Psoas muscle (tissue), 8 donors: ENCODE results near the gene DIP2B. TPM values are rescaled to one million over a fixed set of nuclear protein-coding genes. Genes with fewer than 3 reads are reported as not detected.

Experiments
- ATAC-seq, 4 donors: fragments of 200-7000 bp; cut with Tn5 transposase; one replicate each; pipeline ENCODE4 v1.9.1; 2020; ENCODE audit warnings: moderate library complexity in 3 of 4, mild to moderate bottlenecking in 2 of 4
- DNase-seq, 2 donors: peaks; one replicate each; pipeline ENCODE4 v3.0.0-alpha.2; 2020
- H3K27ac ChIP-seq: fragments of 200-600 bp; one replicate; pipeline ENCODE4 v1.8.0; 2022
- H3K27me3 ChIP-seq, 3 donors: fragments of 200-600 bp in 1 of 3; one replicate each; pipeline versions ENCODE4 v1.6.1 to v1.8.0; 2013 to 2022; ENCODE audit warnings: low read length in 2 of 3, mild to moderate bottlenecking in 2 of 3, moderate library complexity in 1 of 3; ENCODE audit not compliant: insufficient read depth in 3 of 3
- H3K36me3 ChIP-seq, 2 donors: fragments of 200-600 bp in 1 of 2; one replicate each; pipeline versions ENCODE4 v1.6.1 to v1.8.0; 2013 to 2022; ENCODE audit warnings: low read depth in 1 of 2, mild to moderate bottlenecking in 1 of 2, moderate library complexity in 1 of 2; ENCODE audit not compliant: insufficient read depth in 1 of 2
- H3K4me1 ChIP-seq: fragments of 200-600 bp; one replicate; pipeline ENCODE4 v1.8.0; 2022
- H3K4me3 ChIP-seq: fragments of 200-600 bp; one replicate; pipeline ENCODE4 v1.8.0; 2022; ENCODE audit warnings: mild to moderate bottlenecking
- H3K9me3 ChIP-seq: fragments of 200-600 bp; one replicate; pipeline ENCODE4 v1.8.0; 2022
- WGBS, 3 donors: extraction: QIAGEN DNeasy Blood & Tissue Kit; methylation state at CpG; one replicate each; pipeline versions ENCODE4 v1.1.6 to v1.1.7; 2013; 5-methylcytosine and 5-hydroxymethylcytosine counted together
- intact Hi-C, 2 donors: fragments of 100-400 bp; cut with DNase I; formaldehyde crosslinking; loops; one replicate each; pipeline versions ENCODE4 v1.11.0 to v1.14.2; 2022
- polyA plus RNA-seq, 3 donors: library from polyadenylated mRNA; stranded (reverse); fragments of 200-250 nt; gene quantifications; one replicate each; pipeline ENCODE4 v1.2.3, GENCODE V29; 2013
- total RNA-seq, 4 donors: library from RNA; stranded (reverse); fragmentation: NEBNext Ultra II Directional in 2 of 4; extraction: Animal tissue kit (Norgen Biotek cat#: 25700) in 2 of 4; gene quantifications; one replicate each; pipeline versions ENCODE4 v1.2.1 to v1.2.4, GENCODE V29; 2021 to 2023
- TF ChIP-seq, protein P1 (sequence below): fragments of 200-600 bp; IDR thresholded peaks from one replicate; pipeline ENCODE4 v1.8.0; 2022; ENCODE audit warnings: antibody characterized with exemption
- donor health status: healthy with polysubstance abuse.
- donor health status: DM: no; HTN: no; CAD: no; lungs with moderate emphysema.
- donor health status: Bipolar disorder and iron deficiency.
- donor health status: healthy.
- donor health status: DM: yes; HTN: yes; CAD: no.
- donor health status: DM: no; HTN: no; CAD: no.
- donor health status: DM: no; HTN: no; CAD: no.
- donor health status: DM: yes; HTN: yes; CAD: no.

The DIP2B gene
- total and polyA plus RNA-seq, 7 donors: 2.2 to 10.7 (median 8.6) TPM

DNA sequence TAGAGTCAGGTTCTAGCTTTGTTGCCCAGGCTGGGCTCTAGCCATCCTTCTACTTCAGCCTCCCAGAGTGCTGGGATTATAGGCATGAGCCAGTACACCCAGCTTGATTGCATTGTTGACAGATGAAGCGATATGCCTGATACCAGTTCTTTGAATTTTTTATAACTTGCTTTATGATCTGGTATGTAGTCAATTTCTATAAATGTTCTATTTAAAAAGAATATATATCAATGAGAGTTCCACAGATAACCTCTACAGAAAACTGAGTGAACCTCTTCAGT, 99.8 kb downstream of the DIP2B start:
- H3K27ac ChIP-seq: no peak overlapping the region
- 100% methylated on average over 1 of the region's 1 CpG for WGBS, 3 donors
- ATAC-seq (no peak), DNase-seq (no peak)
- no peaks in the 10 kb centered on the region for H3K36me3 ChIP-seq
- TF ChIP-seq, protein P1, sequence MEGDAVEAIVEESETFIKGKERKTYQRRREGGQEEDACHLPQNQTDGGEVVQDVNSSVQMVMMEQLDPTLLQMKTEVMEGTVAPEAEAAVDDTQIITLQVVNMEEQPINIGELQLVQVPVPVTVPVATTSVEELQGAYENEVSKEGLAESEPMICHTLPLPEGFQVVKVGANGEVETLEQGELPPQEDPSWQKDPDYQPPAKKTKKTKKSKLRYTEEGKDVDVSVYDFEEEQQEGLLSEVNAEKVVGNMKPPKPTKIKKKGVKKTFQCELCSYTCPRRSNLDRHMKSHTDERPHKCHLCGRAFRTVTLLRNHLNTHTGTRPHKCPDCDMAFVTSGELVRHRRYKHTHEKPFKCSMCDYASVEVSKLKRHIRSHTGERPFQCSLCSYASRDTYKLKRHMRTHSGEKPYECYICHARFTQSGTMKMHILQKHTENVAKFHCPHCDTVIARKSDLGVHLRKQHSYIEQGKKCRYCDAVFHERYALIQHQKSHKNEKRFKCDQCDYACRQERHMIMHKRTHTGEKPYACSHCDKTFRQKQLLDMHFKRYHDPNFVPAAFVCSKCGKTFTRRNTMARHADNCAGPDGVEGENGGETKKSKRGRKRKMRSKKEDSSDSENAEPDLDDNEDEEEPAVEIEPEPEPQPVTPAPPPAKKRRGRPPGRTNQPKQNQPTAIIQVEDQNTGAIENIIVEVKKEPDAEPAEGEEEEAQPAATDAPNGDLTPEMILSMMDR: no peak
- H3K4me1 ChIP-seq: peaks cover 19% of the 10 kb centered on the region
- intact Hi-C loops: no loop called here
- H3K27me3 ChIP-seq: no peaks in the 10 kb centered on the region
- H3K4me3 ChIP-seq: no peak overlapping the region
- H3K9me3 ChIP-seq: no peaks in the 10 kb centered on the region

DNA sequence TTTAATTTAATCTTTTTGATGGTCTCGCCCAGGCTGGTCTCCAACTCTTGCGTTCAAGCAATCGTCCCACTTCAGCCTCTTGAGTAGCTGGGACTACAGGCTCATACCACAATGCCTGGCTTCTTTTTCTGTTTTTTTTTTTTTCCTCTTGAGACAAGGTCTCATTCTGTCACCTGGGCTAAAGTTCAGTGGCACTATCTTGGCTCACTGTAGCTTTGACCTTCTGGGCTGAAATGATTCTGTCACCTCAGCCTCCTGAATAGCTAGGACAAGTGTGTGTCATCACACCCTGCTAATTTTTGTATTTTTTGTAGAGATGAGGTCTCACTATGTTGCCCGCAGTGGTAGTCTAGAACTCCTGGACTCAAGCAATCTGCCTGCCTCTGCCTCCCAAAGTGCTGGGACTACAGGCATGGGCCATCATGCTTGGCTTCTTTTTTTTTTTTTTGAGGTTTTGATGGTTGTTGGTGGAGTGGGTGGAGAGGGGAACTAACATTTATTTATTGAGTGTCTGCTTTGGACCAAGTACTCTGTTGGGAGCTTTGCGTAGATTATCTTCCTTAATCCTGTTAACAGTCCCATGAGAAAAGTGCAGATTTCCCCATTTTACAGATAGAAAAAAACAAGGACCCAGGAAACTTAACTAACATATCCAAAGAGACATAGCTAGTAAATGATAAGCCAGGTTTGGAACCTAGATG, 102.0 kb downstream of the DIP2B start:
- Histone ChIP-seq H3K4me1 (peaks cover 13% of the 10 kb centered on the region), H3K4me3 (no peak overlapping the region), H3K27ac (no peak overlapping the region), H3K9me3 (no peaks in the 10 kb centered on the region), H3K36me3 (no peaks in the 10 kb centered on the region), H3K27me3 (no peaks in the 10 kb centered on the region)
- intact Hi-C loops: no loop called here
- no peak for ATAC-seq
- TF ChIP-seq, protein P1: no peak
- DNase-seq: no peak
- 97 to 99% (median 97%) methylated on average over 5 of the region's 5 CpGs for WGBS, 3 donors

DNA sequence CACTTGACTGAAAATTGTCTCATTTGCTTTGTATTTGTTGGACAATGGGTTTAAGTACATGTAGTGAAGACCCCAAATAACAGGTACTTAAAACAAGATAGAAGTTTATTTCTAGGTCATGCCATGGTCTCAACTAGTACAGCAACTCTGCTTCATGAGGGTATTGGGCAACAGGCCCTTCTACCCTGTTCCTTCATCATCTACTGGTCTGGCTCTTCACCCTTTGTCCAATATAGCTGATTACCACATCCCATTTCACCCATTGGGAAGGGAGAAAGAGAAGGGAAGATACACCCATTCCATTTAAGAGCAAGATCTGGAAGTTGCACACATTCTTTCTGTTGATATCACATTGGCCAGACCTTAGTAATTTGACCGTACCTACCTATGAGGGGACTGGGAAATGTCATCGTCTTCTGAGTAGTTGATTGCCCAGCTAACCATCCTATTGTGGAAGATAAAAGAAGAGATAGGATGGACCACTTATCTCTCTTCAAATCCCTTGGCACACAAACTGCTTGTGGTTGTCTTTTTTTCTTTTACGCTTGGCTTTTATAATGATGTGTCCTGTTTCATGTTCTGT, 104.6 kb downstream of the DIP2B start:
- ATAC-seq (no peak), DNase-seq (no peak)
- H3K9me3 ChIP-seq: no peaks in the 10 kb centered on the region
- H3K4me3 ChIP-seq: no peak overlapping the region
- intact Hi-C loops: no loop called here
- no peaks in the 10 kb centered on the region for H3K27me3 ChIP-seq
- TF ChIP-seq, protein P1: no peak
- 84 to 88% (median 84%) methylated on average over 3 of the region's 3 CpGs for WGBS, 3 donors
- H3K4me1 ChIP-seq: peaks cover 23% of the 10 kb centered on the region
- H3K36me3 ChIP-seq: no peaks in the 10 kb centered on the region
- no peak overlapping the region for H3K27ac ChIP-seq

DNA sequence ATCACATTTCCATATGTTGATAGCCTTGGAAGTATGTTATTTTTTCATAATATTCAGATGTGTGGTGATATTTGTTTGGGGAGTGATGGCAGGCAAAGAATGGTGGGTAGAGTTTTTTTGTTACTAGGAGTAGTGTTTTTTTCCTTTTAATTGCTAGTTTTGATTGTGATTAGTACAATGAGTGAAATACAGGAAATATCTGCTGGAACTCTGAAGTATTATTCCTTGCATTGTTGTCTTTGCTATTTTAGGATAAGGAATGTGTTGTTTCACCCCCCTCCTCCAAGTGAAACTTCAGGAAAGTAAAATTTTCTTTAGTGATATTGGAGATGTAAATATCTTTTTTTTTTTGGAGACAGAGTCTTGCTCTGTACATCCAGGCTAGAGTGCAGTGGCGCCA, 105.4 kb downstream of the DIP2B start:
- no peaks in the 10 kb centered on the region for H3K36me3 ChIP-seq
- no peak overlapping the region for H3K27ac ChIP-seq
- no peaks in the 10 kb centered on the region for H3K27me3 ChIP-seq
- intact Hi-C loops: no loop called here
- H3K4me3 ChIP-seq: no peak overlapping the region
- H3K9me3 ChIP-seq: no peaks in the 10 kb centered on the region
- TF ChIP-seq, protein P1: no peak
- DNase-seq (no peak), ATAC-seq (no peak)
- WGBS, 3 donors: 88 to 93% (median 88%) methylated on average over 1 of the region's 1 CpG
- peaks cover 29% of the 10 kb centered on the region for H3K4me1 ChIP-seq
